IPS-NIHi7 (cell line): ENCODE measurements around the gene IFT25.
A peak's percentile ranks its signal among the peaks of the same experiment; 100 is the strongest.
"Not testable (repeated sequence)": the region's sequence is repeated elsewhere in the genome, so short reads cannot be mapped to it uniquely, and the experiment has no call there.

ENCODE experiments used
- DNase-seq: peaks from one replicate; pipeline ENCODE4 v3.0.0; 2012; ENCODE audit warnings: mixed read lengths; ENCODE audit errors: extremely low spot score

IFT25 gene

DNA sequence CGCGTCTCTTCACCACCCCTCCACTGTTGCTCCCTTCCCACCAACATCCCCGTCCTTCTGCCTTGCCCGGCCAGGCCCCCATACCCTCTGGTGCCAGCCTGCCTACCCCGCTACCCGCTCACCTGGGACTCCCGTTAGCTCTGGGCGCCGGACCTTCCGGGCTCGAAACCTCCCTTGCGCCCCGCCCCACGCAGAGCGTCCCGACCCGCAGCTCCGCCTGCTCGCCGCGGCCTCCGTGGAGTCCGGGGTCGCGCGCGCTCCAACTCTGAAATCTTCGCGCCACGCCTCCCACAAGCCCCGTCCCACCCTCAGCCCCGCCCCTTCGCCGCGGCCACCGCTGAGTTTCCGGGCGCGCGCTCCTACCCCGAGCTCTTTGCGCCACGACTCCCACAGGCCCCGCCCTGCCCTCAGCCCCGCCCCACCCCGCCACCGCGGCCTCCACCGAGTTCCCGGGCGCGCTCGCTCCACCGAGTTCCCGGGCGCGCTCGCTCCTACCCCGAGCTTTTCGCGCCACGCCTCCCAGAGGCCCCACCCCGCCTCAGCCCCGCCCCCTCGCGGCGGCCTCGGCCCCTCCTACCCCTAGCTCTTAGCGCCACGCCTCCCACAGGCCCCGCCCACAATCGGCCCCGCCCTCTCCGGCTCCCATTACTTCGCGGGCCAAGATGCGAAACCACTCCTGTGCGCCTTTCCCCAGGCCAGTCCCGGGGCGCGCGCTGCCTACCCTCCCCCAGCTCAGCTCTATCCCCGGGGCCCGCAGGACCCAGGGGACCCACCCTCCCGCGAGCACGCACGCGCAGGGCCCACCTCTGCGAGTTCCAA, at the start of gene IFT25:
TSS of gene IFT25 (minus strand) at position 267 of the 819 bp plus-strand sequence. CDS start 5,617 bp downstream, outside the sequence.
- peak; percentile 94 for DNase-seq

DNA sequence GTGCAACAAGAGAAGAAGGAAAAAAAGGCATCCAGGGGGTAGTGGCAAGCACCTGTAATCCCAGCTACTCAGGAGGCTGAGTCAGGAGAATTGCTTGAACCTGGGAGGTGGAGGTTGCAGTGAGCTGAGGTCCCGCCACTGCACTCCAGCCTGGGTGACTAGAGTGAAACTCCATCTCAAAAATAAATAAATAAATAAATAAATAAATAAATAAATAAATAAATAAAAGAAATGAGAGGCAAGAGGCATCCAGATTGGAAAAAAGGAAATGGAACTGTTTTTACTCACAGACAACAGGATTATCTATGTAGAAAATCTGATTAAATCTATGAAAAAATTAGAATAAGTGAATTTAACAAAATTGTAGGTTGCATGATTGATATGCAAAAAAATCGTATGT, 49.0 kb upstream of the IFT25 start:
- not testable (repeated sequence) for DNase-seq

DNA sequence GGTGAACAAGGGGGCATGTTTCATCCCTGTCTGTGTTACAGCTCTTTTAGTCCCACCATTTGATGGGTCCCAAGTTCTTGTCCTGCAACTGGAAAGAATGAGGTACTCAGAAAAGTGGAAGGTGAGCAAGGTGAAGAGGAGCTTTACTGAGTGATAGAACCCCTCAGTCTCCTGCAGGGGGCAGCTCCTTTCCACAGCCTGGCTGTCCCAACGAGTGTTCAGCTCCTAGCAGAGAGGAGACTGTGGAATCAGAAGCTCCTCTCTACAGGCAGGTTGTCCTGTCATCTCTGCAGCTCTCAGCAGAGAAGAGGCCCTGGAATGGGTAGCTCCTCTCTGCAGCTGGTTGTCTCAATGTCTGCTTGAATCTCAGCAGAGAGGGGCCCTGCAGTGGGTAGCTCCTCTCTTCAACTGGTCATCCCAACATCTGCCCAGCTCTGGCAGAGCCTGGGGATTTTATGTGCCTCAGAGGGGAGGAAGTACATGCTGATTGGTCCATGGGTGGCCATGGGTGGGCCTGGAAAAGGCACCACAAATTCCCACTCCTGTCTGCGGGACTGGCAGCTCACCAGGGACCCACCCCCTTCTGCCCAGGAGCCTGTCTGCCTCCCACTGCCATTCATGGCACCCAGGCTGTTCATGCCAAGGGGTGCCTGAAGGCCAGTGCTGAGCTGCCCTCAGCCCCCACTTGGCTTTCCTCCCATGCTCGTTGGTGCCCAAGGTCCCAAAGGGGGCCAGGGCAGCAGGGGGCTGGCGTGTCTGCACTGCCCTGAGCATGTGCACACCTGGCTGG, 46.8 kb upstream of the IFT25 start:
- DNase-seq, result no peak

DNA sequence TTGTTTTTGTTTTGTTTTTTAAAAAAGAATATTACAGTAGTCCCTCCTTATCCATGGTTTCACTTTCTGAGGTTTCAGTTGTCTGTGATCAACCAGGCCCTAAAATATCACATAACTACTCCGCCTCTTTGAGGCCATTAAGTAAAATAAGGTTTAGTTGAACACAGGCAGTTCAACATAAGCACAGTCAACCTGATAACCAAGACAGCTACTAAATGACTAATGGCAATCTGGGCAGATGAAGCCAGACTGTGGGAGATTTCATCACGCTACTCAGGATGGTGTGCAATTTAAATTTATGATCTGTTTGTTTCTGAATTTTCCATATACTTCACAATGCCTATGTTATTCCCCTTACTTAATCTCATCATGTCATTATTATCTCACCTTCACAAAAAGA, 42.4 kb upstream of the IFT25 start:
- DNase-seq, result no peak

DNA sequence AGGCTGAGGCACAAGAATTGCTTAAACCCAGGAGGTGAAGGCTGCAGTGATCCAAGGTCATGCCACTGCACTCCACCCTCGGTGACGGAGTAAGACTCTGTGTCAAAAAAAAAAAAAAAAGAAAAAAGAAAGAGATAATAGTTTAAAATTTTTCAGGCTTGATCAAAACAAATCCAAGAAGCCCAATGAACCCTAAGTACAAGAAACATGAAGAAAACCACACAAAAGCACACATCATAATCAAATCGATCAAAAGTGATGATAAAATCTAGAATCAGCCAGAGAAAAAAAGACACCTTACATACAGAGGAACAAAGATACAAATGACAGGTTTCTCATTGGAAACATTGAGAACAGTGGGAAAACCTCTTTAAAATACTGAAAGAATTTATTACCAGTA, 41.0 kb upstream of the IFT25 start:
- no peak for DNase-seq

DNA sequence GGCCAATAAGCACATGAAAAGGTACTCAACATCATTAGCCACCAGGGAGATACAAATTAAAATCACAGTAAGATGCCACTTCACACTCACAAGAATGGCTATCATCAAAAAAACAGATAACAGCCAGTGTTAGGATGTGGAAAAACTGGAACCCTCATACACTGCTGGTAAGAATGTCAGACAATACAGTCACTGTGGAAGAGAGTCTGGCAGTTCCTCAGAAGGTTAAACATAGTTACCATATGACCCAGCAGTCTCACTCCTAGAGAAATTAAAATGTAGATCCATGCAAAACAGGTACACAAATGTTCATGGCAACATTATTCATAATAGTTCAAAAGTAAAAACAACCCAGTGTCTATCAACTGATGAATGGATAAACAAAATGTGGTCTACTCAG, 39.2 kb upstream of the IFT25 start:
- DNase-seq, result no peak

DNA sequence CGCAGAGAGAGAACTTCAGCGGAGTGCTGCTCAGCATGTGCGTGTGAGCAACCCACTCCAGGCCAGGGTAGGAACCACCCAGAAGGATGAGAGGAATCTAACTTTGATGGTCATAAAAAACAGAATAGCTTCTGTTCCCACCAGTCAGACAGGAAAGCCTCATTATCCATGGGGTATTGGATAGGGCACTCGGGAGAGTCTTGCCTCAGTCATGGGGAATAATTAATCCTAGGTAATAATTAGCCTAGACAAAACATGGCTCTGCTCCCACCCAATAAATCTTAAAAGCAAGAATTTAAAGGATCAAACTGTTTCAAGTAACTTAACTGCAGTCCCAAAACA, 37.2 kb upstream of the IFT25 start:
- DNase-seq, result no peak

DNA sequence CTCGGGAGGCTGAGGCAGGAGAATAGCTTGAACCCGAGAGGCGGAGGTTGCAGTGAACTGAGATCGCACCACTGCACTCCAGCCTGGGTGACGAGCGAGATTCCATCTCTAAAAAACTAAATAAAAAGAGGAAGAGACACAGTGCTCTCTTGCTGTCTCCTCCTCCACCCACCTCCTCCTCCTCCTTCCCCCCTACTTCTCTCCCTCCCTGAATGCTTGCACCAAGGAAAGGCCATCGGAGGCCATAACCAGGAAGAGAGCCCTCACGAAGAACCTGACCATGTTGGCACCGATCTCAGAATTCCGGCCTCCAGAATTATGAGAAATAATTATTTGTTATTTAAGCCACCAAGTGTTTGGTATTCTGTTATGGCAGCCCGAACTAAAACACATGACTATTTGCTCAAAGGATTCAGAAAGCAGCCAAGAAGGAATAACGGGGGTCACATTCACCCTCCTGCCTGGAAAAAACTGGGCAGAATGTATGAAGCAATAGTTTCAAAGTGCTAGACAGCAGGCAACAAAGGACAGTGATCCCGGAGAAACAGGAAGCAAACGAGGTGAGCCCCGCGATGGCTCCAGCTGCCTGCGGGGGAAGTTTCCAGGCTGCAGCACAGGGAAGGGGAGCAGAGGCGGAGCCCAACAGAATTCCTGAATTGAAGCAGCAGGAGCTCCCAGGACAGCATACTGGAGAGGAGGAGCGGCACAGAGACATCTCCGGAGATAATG, 36.7 kb upstream of the IFT25 start:
- DNase-seq, result peak; percentile 91

DNA sequence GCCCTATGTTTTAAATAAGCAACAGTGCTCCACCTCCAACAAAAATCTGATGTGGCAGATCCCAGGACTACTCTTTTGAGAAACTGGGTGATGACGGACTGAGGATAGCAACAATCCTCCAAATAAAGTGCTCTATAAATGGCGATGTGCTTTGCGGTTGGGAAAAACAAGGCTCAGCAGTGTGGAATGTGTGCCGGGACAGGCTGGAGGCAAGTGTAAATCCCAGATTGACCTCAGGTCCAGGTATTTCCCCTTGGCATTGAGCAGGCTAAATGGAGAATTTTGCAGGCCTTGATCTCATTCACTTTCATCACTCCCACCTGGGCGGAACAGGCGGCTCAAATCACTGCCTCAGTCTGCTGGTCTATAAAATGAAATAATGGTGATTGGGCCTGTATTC, 35.7 kb upstream of the IFT25 start:
- DNase-seq, result no peak

DNA sequence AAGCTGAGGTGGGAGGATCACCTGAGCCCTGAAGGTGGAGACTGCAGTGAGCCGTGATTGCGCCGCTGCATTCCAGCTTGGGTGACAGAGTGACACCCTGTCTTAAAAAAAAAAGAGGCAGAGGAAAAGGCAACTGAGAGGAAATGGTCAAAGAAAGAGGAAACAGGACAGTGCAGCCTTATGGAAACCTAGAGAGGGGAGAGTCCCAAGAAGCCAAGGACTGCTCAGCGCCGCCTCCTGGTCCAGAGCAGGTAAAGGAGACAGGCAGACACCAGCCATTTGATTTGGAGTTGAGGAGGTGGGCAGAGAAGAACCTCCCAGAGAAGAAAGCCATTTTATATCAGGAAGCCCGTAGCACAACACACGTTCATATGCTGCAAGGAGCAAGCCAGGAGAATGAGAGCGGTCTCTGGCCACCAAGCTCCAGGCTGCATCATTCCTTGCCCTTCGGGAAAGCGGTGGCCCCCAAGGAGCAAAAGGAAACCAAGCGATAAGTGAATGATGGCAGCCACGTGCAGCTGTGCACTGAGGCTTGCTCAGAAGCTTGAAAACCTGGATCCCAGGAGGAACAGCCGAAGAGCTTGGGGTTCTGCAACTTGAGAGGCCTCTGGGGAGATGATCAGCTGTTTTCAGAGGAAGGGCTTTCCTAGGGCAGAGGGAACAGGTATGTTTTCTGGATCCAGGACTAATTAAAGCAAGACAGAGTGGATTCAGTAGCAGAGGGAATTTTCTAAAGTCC, 34.4 kb upstream of the IFT25 start:
- peak; percentile 60 for DNase-seq

DNA sequence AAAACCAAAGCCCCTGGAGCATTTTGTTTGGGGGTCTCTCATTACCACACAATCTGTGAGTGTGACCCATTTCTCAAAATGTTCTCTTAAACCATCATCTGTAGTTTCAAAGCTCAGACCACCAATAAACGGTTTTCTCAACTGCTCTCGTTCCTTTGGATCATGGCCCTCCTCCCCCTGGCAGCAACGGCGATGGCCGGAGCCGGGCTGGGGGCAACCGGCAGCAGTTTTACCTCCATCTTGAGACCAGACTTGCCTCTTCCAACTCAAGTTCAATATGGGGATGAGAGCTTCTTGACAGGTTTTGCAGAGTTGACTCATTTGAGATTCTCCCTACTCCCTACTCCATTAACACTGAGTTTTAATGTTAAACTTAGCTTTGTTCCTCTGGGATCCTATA, 30.4 kb upstream of the IFT25 start:
- DNase-seq, result no peak

DNA sequence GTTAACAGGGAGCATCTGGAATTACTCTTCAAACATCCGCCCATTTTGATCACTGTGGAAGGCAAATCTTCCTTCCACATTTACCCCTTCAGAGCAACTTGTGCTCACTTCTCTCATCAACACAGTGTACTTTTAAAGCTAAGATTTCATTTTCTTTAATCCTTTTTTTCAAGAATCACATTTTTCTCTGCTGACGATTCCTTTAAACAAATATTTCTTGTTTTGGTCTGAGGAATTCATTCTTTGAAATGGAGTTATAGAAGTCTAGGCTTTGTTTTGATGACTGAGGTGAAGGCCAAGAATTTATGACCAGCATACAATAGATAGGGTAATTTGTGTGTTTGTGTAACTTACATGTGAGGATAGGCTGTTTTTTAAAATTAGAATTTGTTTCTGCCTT, 26.2 kb upstream of the IFT25 start:
- no peak for DNase-seq

DNA sequence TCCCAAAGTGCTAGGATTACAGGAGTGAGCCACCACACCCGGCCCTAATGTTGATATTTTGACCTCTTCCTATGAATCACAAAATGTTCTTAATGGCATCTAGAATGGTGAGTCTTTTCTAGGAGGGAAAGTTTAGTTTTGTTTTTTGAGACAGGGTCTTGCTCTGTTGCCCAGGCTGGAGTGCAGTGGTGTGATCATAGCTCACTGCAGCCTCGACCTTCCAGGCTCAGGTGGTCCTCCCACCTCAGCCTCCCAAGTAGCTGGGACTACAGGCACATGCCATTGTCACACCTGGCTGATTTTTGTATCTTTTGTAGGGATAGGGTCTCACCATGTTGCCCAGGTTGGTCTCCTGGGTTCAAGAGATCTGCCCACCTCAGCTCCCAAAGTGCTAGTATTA, 23.8 kb upstream of the IFT25 start:
- DNase-seq, result not testable (repeated sequence)

DNA sequence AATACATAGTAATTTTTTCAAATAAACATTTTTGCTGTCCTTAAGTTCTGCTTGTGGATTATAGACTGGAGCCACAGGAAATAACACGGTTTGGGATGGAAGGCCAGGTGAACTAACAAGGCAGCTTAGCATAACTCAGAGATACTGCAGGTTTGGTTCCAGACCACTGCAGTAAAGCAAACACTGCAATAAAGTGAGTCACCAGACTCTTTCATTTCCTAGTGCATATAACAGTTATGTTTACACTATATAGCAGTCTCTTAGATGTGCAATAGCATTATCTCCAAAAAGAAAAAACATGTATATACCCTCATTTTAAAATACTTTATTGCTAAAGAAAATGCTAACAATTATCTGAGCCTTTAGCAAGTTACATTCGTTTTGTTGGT, 22.6 kb upstream of the IFT25 start:
- no peak for DNase-seq

DNA sequence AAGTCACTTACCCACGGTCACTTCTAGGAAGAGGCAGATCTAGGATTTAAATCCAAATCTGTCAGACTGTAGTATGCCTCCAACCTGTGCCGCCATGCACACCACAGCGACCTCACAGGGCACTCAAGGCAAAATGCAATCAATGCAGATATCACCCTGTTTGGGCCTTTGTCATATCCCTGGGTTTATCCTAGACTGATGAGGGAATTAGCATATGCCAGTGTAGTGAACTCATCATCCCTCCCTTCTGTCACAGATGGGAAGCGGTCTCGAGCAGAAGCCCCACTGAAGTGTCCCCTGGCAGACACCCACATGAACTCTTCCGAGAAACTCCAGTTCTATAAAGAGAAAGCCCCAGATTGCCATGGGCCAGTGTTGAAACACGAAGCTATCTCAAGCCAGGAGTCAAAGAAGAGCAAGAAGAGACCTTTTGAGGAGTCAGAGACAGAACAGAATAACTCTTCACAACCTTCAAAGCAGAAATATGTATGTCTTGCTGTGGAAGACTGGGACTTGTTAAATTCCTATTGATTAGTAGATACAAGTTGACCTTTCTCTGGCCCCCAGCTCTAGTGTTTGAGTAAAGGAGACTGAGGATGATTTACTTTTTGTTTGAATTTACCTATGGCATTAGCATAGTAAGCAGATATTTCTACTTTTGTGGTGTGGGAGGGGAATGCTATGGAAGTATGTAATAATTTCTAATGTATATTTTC, 22.1 kb upstream of the IFT25 start:
- DNase-seq, result no peak

DNA sequence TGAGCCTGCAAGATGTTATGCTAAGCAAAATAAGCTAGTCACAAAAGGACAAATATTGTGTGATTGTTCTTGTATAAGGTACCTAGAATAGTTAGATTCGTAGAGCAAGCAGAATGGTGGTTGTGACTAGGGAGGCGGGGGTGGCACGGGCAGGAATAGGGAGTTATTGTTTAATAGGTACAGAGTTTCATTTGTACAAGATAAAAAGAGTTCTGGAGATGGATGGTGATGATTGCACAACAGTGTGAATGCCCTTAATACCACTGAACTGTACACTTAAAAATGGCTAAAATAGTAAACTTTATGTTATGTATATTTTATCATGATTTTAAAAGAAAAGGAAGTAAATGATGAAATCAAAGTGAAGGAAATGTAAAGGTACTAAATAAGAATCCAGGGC, 21.3 kb upstream of the IFT25 start:
- no peak for DNase-seq

DNA sequence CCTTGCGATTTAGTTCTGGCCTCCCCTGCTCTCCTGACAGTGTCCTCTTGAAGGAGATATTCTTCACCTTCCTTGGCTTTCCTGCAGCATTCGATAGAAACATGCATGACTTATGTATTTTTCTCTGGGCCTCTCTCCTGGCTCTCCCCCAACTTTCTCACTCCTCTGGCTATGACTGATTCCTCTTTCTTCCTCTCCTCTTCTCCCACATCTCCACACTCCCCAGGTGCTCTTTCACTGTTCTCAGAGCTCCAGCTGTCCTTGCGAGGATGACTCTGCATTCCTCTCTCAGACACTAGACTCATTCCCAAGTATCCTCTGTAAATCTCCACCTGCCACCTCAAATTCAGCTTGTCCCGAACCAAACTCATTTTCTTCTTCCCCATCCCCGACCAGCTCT, 18.6 kb upstream of the IFT25 start:
- no peak for DNase-seq

DNA sequence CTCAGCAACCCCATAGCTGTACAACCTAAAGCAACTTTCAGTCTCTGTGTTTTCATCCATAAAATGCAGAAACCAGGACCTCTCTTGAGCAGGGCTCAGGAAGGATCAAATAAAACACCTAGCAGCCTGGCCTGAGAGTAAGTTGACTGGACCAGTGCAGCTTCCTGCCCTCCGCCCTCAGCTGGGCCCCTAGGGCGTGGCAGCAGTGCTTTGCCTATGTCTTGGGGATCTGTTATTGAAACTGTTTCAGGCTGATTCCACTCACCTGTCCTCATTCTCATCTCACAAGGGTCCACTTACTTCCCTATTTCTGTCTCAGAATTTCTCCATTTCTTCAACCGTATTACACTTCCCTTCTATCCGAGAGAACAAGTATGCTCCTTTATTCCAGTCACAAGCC, 18.0 kb upstream of the IFT25 start:
- DNase-seq, result no peak

DNA sequence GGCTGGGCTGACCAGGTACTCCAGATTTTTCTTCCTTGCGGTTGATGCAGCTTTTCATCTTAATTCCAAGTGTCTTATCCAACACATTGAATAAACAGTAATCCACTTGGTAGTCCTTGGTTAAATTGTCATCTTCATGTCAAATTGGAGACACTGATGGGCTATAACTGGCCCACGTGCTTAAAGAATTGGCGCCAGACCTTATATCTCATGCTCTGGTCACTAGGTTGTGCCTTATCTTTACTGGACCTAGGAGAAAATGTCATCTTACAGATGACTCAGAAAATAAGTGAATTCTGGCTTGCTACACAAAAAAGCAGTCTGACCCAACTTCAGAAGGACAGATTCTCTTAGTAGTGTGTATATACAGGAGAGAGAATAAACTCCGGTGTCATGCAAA, 16.9 kb upstream of the IFT25 start:
- DNase-seq, result no peak

DNA sequence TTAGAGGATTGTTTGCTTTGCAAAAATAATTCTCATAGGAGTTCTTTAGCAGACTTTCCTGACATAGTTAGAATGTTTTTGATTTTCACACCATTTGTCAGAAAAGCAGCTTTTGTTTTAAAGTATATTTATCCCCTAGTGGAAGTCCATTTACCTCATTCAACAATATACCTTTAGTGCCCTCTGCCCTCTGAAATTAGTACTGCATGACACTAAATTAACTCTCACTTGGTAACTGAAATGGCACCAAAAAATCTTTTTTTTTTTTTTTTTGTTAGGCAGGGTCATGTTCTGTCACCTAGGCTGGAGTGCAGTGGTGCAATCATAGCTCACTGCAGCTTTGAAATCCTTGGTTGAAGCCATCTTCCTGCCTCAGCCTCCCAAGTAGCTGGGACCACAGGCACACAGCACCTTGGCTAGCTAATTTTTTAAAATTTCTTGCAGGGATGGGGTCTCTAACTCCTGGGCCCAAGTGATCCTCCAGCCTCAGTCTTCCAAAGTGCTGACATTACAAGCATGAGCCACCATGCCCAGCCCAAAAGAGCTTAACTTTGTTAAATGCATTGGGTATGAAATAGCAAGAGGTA, 14.3 kb upstream of the IFT25 start:
- no peak for DNase-seq
